Lung (tissue), 12 donors: Measurements from ENCODE around the gene OR1N2. TPM values are rescaled to one million over a fixed set of nuclear protein-coding genes. Genes with fewer than 3 reads are reported as not detected.

Source experiments
- ATAC-seq: fragments of 200-7000 bp; cut with Tn5 transposase; one replicate; pipeline ENCODE4 v1.9.1; 2020; ENCODE audit warnings: moderate number of reproducible peaks; ENCODE audit not compliant: insufficient read depth, low FRiP score
- DNase-seq, 3 donors: peaks; one replicate each; pipeline ENCODE4 v3.0.0-alpha.2; 2013 to 2017
- H3K27ac ChIP-seq, 2 donors: one replicate each; pipeline ENCODE4 v1.5.1; 2013; ENCODE audit warnings: mild to moderate bottlenecking in 2 of 2, moderate library complexity in 2 of 2, control low read depth in 1 of 2, inconsistent platforms in 1 of 2, low read depth in 1 of 2, low read length in 1 of 2
- H3K27me3 ChIP-seq, 3 donors: one replicate each; pipeline ENCODE4 v1.5.1; 2013; ENCODE audit warnings: low read length in 2 of 3; ENCODE audit not compliant: control insufficient read depth in 3 of 3, insufficient read depth in 3 of 3
- H3K36me3 ChIP-seq, 4 donors: one replicate each; pipeline ENCODE4 v1.5.1; 2013; ENCODE audit warnings: low read length in 4 of 4, mild to moderate bottlenecking in 1 of 4, moderate library complexity in 1 of 4; ENCODE audit not compliant: control insufficient read depth in 4 of 4, insufficient read depth in 4 of 4
- H3K4me1 ChIP-seq, 5 donors: one replicate each; pipeline ENCODE4 v1.5.1; 2013; ENCODE audit warnings: low read length in 5 of 5, mild to moderate bottlenecking in 2 of 5, moderate library complexity in 1 of 5; ENCODE audit not compliant: control insufficient read depth in 5 of 5, insufficient read depth in 5 of 5
- H3K4me3 ChIP-seq: one replicate; pipeline ENCODE4 v1.5.1; 2013; ENCODE audit warnings: mild to moderate bottlenecking, control low read depth, moderate library complexity
- H3K9ac ChIP-seq, 2 donors: one replicate each; pipeline ENCODE4 v1.5.1; 2013; ENCODE audit warnings: low read length in 2 of 2, control low read depth in 1 of 2; ENCODE audit not compliant: insufficient read depth in 1 of 2
- H3K9me3 ChIP-seq, 4 donors: one replicate each; pipeline ENCODE4 v1.5.1; 2013; ENCODE audit warnings: low read length in 3 of 4, mild to moderate bottlenecking in 1 of 4, moderate library complexity in 1 of 4; ENCODE audit not compliant: control insufficient read depth in 4 of 4, insufficient read depth in 3 of 4
- WGBS, 2 donors: extraction: QIAGEN DNeasy Blood & Tissue Kit; methylation state at CpG; one replicate each; pipeline ENCODE4 v1.1.7; 2013; 5-methylcytosine and 5-hydroxymethylcytosine counted together
- polyA plus RNA-seq, 2 donors: library from polyadenylated mRNA; stranded (reverse); fragments of 200-250 nt; gene quantifications; one replicate each; pipeline ENCODE4 v1.2.1, GENCODE V29; 2013
- total RNA-seq, 2 donors: library from RNA; depleted of rRNA in 1 of 2; stranded (reverse); fragments of >200 nt in 1 of 2; gene quantifications; one replicate each; pipeline ENCODE4 v1.2.1, GENCODE V29; 2014 to 2021
- TF ChIP-seq, protein P1 (sequence below): IDR thresholded peaks from 2 replicates; pipeline ENCODE4 v1.5.1; 2012; ENCODE audit warnings: mild to moderate bottlenecking; ENCODE audit errors: control extremely low read depth, extremely low read depth
- donor health status: control.
- donor health status: control.
- donor health status: Bipolar disorder and iron deficiency.
- donor health status: healthy.
- donor health status: DM: yes; HTN: yes; CAD: no.

Gene OR1N2
- total and polyA plus RNA-seq, 4 donors, result not detected

GRCh38 chr9:122551371-122551770 is 1.5 kb upstream of the OR1N2 start:
- Histone ChIP-seq H3K27ac (no peak overlapping the region), H3K4me1 (no peaks in the 10 kb centered on the region), H3K27me3 (no peaks in the 10 kb centered on the region), H3K9ac (no peak overlapping the region), H3K36me3 (no peaks in the 10 kb centered on the region), H3K4me3 (no peak overlapping the region), H3K9me3 (peaks cover 0 to 8% (median 0%) of the 10 kb centered on the region in 4 donors)
- 78 to 81% methylated on average over 5 of the region's 5 CpGs for whole genome bisulfite sequencing, 2 donors
- no peak for ATAC-seq
- TF ChIP-seq, protein P1, sequence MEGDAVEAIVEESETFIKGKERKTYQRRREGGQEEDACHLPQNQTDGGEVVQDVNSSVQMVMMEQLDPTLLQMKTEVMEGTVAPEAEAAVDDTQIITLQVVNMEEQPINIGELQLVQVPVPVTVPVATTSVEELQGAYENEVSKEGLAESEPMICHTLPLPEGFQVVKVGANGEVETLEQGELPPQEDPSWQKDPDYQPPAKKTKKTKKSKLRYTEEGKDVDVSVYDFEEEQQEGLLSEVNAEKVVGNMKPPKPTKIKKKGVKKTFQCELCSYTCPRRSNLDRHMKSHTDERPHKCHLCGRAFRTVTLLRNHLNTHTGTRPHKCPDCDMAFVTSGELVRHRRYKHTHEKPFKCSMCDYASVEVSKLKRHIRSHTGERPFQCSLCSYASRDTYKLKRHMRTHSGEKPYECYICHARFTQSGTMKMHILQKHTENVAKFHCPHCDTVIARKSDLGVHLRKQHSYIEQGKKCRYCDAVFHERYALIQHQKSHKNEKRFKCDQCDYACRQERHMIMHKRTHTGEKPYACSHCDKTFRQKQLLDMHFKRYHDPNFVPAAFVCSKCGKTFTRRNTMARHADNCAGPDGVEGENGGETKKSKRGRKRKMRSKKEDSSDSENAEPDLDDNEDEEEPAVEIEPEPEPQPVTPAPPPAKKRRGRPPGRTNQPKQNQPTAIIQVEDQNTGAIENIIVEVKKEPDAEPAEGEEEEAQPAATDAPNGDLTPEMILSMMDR, result no peak
- DNase-seq, result no peak

DNA sequence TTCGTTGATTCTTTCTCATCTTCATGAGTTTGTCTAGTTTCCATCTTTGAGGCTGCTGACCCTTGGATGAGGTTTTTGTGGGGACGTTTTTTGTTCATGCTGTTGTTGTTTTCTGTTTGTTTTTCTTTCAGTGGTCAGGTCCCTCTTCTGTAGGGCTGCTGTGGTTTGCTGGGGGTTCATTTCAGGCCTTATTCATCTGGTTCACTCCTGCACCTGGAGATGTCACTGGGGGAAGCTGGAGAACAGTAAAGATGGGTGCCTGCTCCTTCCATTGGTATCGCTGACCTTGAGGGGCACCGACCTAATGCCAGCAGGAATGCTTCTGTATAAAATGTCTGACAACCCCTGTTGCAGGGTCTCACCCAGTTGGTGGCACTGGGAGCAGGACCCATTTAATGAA is 8.5 kb downstream of the OR1N2 start:
- H3K4me3 ChIP-seq, result no peak overlapping the region
- ATAC-seq (no peak), DNase-seq (no peak)
- no peaks in the 10 kb centered on the region for H3K27me3 ChIP-seq
- H3K27ac ChIP-seq, result no peak overlapping the region
- peaks cover 0 to 7% (median 5%) of the 10 kb centered on the region in 4 donors for H3K9me3 ChIP-seq
- no peak overlapping the region for H3K9ac ChIP-seq
- TF ChIP-seq, protein P1, result no peak
- 84 to 88% methylated on average over 4 of the region's 4 CpGs for WGBS, 2 donors
- no peaks in the 10 kb centered on the region for H3K36me3 ChIP-seq
- no peaks in the 10 kb centered on the region for H3K4me1 ChIP-seq

GRCh38 chr9:122562134-122562760 is 9.3 kb downstream of the OR1N2 start:
- Histone ChIP-seq H3K27me3 (no peaks in the 10 kb centered on the region), H3K9me3 (peaks cover 0 to 7% (median 5%) of the 10 kb centered on the region in 4 donors), H3K4me3 (no peak overlapping the region), H3K36me3 (no peaks in the 10 kb centered on the region), H3K4me1 (no peaks in the 10 kb centered on the region), H3K27ac (no peak overlapping the region), H3K9ac (no peak overlapping the region)
- 50% methylated on average over 9 of the region's 9 CpGs for WGBS, 2 donors
- TF ChIP-seq, protein P1, result no peak
- DNase-seq (no peak), ATAC-seq (no peak)

GRCh38 chr9:122567901-122568300 is 15.0 kb downstream of the OR1N2 start:
- no peaks in the 10 kb centered on the region for H3K27me3 ChIP-seq
- H3K9me3 ChIP-seq, result peaks cover 0 to 9% (median 5%) of the 10 kb centered on the region in 4 donors
- no peak for ATAC-seq
- no peak overlapping the region for H3K4me3 ChIP-seq
- DNase-seq, result no peak
- H3K36me3 ChIP-seq, result no peaks in the 10 kb centered on the region
- 92 to 93% methylated on average over 4 of the region's 4 CpGs for WGBS, 2 donors
- no peaks in the 10 kb centered on the region for H3K4me1 ChIP-seq
- no peak overlapping the region for H3K27ac ChIP-seq
- no peak overlapping the region for H3K9ac ChIP-seq
- TF ChIP-seq, protein P1, result no peak
